Neural cell (in vitro differentiated cells): ENCODE results near the gene SYT2. TPM values are rescaled to one million over a fixed set of nuclear protein-coding genes. Genes with fewer than 3 reads are reported as not detected.

Experiments used
- H2AFZ ChIP-seq: fragments of 200-600, 300-800 bp; sonication (generic), shearing (Covaris generic); 2 replicates; pipeline ENCODE4 v1.6.0; 2014; ENCODE audit warnings: low read depth, mild to moderate bottlenecking, antibody characterized with exemption, low read length, moderate library complexity
- H3F3A ChIP-seq: fragments of 200-600 bp; shearing (Covaris generic); 2 replicates; pipeline ENCODE4 v1.6.1; 2016; ENCODE audit warnings: mild to moderate bottlenecking, moderate library complexity, mixed read lengths, antibody characterized with exemption, low read length; ENCODE audit not compliant: insufficient read depth, poor library complexity, severe bottlenecking
- H3K27ac ChIP-seq: fragments of 200-600, 300-800 bp; sonication (generic), shearing (Covaris generic); 2 replicates; pipeline ENCODE4 v1.5.1; 2014; ENCODE audit warnings: mild to moderate bottlenecking, low read length, moderate library complexity
- H3K27me3 ChIP-seq: fragments of 300-800, 200-600 bp; sonication (generic), shearing (Covaris generic); 2 replicates; pipeline ENCODE4 v1.6.0; 2014; ENCODE audit warnings: mild to moderate bottlenecking, low read depth, low read length, moderate library complexity; ENCODE audit not compliant: insufficient read depth
- H3K36me3 ChIP-seq: fragments of 300-800, 200-600 bp; sonication (generic), shearing (Covaris generic); 2 replicates; pipeline ENCODE4 v1.5.1; 2014; ENCODE audit warnings: mild to moderate bottlenecking, antibody characterized with exemption, low read length, moderate library complexity; ENCODE audit not compliant: insufficient read depth
- H3K4me2 ChIP-seq: fragments of 300-800, 200-600 bp; sonication (generic), shearing (Covaris generic); 2 replicates; pipeline ENCODE4 v1.6.0; 2014; ENCODE audit warnings: mild to moderate bottlenecking, low read length
- H3K4me3 ChIP-seq: fragments of 300-800, 200-600 bp; sonication (generic), shearing (Covaris generic); 2 replicates; pipeline ENCODE4 v1.5.1; 2014; ENCODE audit warnings: mild to moderate bottlenecking, low read length, moderate library complexity
- H3K79me2 ChIP-seq: fragments of 200-600 bp; shearing (Covaris generic); replicated peaks from 2 replicates; pipeline ENCODE4 v1.6.0; 2014; ENCODE audit warnings: mild to moderate bottlenecking, low read length, moderate library complexity; ENCODE audit not compliant: insufficient read depth
- H3K9ac ChIP-seq: fragments of 300-800, 200-600 bp; sonication (generic), shearing (Covaris generic); 2 replicates; pipeline ENCODE4 v1.6.1; 2016; ENCODE audit warnings: mild to moderate bottlenecking, low read length, mixed read lengths
- H3K9me2 ChIP-seq: fragments of 200-600 bp; shearing (Covaris generic); 2 replicates; pipeline ENCODE4 v1.6.1; 2016; ENCODE audit warnings: mild to moderate bottlenecking, low read length, mixed read lengths; ENCODE audit not compliant: insufficient read depth
- H3K9me3 ChIP-seq: fragments of 200-600, 300-800 bp; sonication (generic), shearing (Covaris generic); 2 replicates; pipeline ENCODE4 v1.6.1; 2016; ENCODE audit warnings: mild to moderate bottlenecking, mixed run types, low read length, moderate library complexity, mixed read lengths
- H4K20me1 ChIP-seq: fragments of 200-600 bp; shearing (Covaris generic); 2 replicates; pipeline ENCODE4 v1.6.1; 2016; ENCODE audit warnings: mild to moderate bottlenecking, mixed run types; ENCODE audit not compliant: insufficient read depth
- CTCF ChIP-seq: fragments of 450-650 bp; IDR thresholded peaks from 2 replicates; pipeline ENCODE4 v1.5.1; 2014; ENCODE audit warnings: antibody characterized with exemption, mild to moderate bottlenecking, moderate library complexity; ENCODE audit not compliant: poor library complexity, severe bottlenecking
- EP300 ChIP-seq: fragments of 450-650 bp; conservative IDR thresholded peaks from 2 replicates; pipeline ENCODE4 v1.6.1; 2014; ENCODE audit warnings: antibody characterized with exemption, mild to moderate bottlenecking, moderate library complexity; ENCODE audit not compliant: poor library complexity, severe bottlenecking
- EZH2 ChIP-seq: fragments of 200-600, 300-800 bp; shearing (Covaris generic), sonication (generic); IDR thresholded peaks from 2 replicates; pipeline ENCODE4 v1.6.1; 2014; ENCODE audit warnings: antibody characterized with exemption, low read length, borderline replicate concordance, mild to moderate bottlenecking; ENCODE audit not compliant: insufficient read depth, poor library complexity, severe bottlenecking
- MXI1 ChIP-seq: fragments of 450-650 bp; conservative IDR thresholded peaks from 2 replicates; pipeline ENCODE4 v1.6.1; 2014; ENCODE audit warnings: antibody characterized with exemption, mild to moderate bottlenecking; ENCODE audit not compliant: poor library complexity, severe bottlenecking
- POLR2AphosphoS5 ChIP-seq: IDR thresholded peaks from 2 replicates; pipeline ENCODE4 v1.6.1; 2012
- RAD21 ChIP-seq: fragments of 450-650 bp; conservative IDR thresholded peaks from 2 replicates; pipeline ENCODE4 v1.6.1; 2014; ENCODE audit warnings: antibody characterized with exemption, mild to moderate bottlenecking, moderate library complexity
- SMC3 ChIP-seq: fragments of 450-650 bp; conservative IDR thresholded peaks from 2 replicates; pipeline ENCODE4 v1.6.1; 2014; ENCODE audit warnings: antibody characterized with exemption, mild to moderate bottlenecking, moderate library complexity; ENCODE audit not compliant: poor library complexity
- TAF1 ChIP-seq: IDR thresholded peaks from 2 replicates; pipeline ENCODE4 v1.6.1; 2012; ENCODE audit warnings: low read depth
- polyA plus RNA-seq: library from polyadenylated mRNA; depleted of rRNA; stranded (reverse); fragments of >200 nt; gene quantifications from 2 replicates; pipeline ENCODE4 v1.2.3, GENCODE V29; 2014
- TF ChIP-seq, protein P1 (sequence below): IDR thresholded peaks from 2 replicates; pipeline ENCODE4 v1.6.1; 2012; ENCODE audit warnings: borderline replicate concordance

Gene SYT2
- polyA plus RNA-seq, 1 donor from 2014 or later: 0.04 TPM

DNA sequence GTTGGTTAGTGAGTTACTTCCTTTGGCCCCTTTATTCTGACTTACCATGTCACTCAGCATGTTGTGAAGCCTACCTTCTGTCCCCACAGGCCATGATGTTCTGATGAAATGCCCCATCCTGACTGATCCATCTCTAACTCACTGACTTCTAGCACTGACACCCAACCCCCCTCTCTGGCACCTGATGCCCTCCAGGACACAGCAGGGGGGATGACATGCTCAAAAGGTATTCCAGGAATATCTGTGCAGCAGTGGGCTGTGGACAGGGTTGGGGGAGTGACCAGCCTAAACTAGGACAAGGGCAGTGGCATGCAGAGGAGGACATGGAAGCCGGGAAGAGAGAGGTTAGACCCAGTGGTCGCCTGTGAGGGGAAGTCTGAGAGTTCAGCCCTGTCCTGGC is 25.5 kb downstream of the SYT2 start:
- Histone ChIP-seq H3K27ac (no peak overlapping the region), H2AFZ (no peak overlapping the region), H3K27me3 (no peaks in the 10 kb centered on the region), H3F3A (no peaks in the 10 kb centered on the region), H3K9ac (no peak overlapping the region), H3K9me3 (no peaks in the 10 kb centered on the region), H3K4me2 (no peak overlapping the region), H3K36me3 (no peaks in the 10 kb centered on the region), H4K20me1 (no peaks in the 10 kb centered on the region), H3K9me2 (no peaks in the 10 kb centered on the region), H3K4me3 (no peak overlapping the region), H3K79me2 (no peaks in the 10 kb centered on the region)
- TF ChIP-seq SMC3 (no peak), RAD21 (no peak)
- TF ChIP-seq, protein P1, sequence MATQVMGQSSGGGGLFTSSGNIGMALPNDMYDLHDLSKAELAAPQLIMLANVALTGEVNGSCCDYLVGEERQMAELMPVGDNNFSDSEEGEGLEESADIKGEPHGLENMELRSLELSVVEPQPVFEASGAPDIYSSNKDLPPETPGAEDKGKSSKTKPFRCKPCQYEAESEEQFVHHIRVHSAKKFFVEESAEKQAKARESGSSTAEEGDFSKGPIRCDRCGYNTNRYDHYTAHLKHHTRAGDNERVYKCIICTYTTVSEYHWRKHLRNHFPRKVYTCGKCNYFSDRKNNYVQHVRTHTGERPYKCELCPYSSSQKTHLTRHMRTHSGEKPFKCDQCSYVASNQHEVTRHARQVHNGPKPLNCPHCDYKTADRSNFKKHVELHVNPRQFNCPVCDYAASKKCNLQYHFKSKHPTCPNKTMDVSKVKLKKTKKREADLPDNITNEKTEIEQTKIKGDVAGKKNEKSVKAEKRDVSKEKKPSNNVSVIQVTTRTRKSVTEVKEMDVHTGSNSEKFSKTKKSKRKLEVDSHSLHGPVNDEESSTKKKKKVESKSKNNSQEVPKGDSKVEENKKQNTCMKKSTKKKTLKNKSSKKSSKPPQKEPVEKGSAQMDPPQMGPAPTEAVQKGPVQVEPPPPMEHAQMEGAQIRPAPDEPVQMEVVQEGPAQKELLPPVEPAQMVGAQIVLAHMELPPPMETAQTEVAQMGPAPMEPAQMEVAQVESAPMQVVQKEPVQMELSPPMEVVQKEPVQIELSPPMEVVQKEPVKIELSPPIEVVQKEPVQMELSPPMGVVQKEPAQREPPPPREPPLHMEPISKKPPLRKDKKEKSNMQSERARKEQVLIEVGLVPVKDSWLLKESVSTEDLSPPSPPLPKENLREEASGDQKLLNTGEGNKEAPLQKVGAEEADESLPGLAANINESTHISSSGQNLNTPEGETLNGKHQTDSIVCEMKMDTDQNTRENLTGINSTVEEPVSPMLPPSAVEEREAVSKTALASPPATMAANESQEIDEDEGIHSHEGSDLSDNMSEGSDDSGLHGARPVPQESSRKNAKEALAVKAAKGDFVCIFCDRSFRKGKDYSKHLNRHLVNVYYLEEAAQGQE: no peak

GRCh38 chr1:202683029-202683428 is 27.2 kb downstream of the SYT2 start:
- TF ChIP-seq CTCF (no peak), RAD21 (no peak), TAF1 (no peak), EZH2 (no peak), POLR2AphosphoS5 (no peak), MXI1 (no peak), EP300 (no peak), SMC3 (no peak)
- TF ChIP-seq, protein P1: no peak
- no peak overlapping the region for H3K4me3 ChIP-seq
- no peaks in the 10 kb centered on the region for H3K9me2 ChIP-seq
- no peak overlapping the region for H3K27ac ChIP-seq
- H3K4me2 ChIP-seq: no peak overlapping the region
- H3K36me3 ChIP-seq: no peaks in the 10 kb centered on the region
- no peaks in the 10 kb centered on the region for H3K79me2 ChIP-seq
- H4K20me1 ChIP-seq: no peaks in the 10 kb centered on the region
- H3K27me3 ChIP-seq: no peaks in the 10 kb centered on the region
- H3K9me3 ChIP-seq: no peaks in the 10 kb centered on the region
- no peaks in the 10 kb centered on the region for H3F3A ChIP-seq
- H3K9ac ChIP-seq: no peak overlapping the region
- H2AFZ ChIP-seq: no peak overlapping the region
